HTR-8/SVneo (cell line): ENCODE measurements around the gene MEAF6.

ENCODE experiments used
- DNase-seq: peaks from one replicate; pipeline ENCODE4 v3.0.0; 2011; ENCODE audit warnings: low spot score, mixed read lengths; ENCODE audit not compliant: insufficient read length
- FAIRE-seq: peaks from 2 replicates; lab custom pipeline; 2011; peaks lifted over from hg19 to GRCh38; lab: Jason Lieb, UNC

The MEAF6 gene

DNA sequence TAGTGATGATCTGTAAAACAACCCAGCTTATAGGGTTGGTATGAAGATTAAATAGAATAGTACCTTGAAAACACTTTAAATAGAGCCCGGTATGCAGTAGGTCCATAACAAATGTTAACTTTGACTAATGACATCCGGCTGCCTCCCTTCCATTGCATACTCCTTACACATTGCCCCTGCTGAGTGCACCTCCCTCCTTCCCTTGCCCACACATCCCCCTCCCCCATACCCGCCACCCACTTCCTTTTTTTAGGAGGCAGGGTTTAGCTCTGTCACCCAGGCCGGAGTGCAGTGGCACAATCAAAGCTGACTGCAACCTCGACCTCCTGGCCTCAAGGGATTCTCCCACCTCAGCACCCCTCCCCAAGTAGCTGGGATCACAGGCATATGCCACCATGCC is 64.6 kb downstream of the MEAF6 start:
- FAIRE-seq (no peak), DNase-seq (no peak)

DNA sequence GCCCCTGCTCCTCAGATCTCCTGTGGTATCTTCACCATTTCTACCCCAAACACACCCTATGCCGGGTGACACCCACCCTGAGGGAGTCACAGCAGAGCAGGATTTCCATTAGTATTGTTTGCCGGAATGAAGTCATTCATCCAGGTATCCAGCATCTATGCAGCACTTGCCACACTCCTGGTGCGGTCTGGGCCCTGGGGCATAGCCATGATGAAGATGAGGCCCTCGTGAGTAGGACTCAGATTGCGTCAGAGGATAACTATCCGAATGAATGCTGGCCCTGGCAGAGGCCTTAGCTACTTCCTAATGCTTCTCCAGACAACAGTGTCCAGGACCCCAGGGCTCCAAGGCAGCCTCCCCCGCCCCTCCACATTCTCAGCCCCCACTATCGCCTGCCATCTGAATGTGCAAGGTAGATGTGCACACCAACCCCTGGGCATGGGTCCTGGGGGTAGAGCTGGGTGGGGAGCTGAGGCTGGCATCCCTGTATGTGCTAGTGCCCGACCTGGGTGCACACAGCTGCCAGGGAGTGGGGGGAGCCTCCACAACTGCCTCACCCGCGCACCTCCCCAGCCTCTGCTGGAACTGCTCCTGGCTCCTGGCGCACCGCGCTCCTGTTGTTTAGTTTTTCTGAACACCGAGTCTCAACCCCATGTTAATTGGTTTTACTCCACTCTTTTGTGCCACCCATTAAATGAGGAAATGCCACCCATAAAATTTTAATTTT is 65.7 kb downstream of the MEAF6 start:
- no peak for FAIRE-seq
- DNase-seq, result no peak

DNA sequence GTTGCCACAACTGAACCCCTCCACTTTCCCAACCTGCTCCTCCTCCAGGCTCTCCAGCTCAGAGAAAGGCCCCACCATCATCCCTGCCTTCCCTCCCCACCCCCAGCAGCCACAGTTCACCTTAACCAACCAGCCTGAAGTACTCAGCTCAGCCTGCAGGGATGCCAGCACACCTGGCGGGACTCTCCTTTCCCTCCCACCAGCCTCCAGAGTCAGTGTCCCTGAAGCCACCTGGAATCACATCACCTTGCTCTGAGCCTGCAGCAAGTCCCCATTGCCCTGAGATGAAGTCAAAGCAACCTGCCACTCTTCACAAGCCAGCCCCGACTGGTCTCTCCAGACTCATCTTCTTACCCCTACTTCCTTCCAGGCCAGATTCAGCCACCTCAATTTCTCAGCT is 66.4 kb downstream of the MEAF6 start:
- FAIRE-seq, result no peak
- DNase-seq, result no peak

DNA sequence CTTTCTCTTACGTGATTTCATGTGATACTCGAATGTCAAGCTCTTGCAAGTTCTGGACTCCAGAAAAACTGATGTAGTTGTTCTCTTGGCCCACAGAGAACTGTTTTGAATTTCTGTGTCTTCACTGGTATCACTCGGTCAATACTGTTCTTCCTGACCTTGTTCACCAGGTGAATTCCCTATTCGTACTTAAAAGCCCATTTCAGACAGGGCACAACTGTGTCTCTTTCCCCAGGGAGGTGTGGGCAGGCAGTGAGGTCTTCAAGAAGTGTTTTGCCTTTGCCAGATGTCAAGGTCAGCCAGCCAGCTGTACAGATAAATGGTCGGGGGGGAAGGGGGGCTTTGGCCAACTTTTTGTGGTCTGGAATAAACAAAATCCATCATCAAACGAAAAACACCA is 67.7 kb downstream of the MEAF6 start:
- FAIRE-seq, result no peak
- no peak for DNase-seq

DNA sequence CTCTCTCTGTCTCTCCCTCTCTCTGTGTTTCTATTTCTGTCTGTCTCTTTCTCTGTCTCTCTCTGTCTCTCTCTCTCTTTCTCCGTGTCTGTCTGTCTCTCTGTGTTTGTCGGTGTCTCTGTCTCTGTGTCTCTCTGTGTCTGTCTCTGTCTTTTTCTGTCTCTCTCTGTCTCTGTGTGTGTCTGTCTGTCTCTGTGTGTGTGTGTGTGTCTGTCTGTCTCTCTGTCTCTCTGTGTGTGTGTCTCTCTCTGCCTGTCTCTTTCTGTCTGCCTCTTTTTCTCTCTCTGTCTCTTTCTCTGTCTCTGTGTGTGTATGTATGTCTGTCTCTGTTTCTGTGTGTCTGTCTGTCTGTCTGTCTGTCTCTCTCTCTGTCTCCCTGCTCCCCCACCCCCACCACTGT is 71.9 kb downstream of the MEAF6 start:
- DNase-seq (no peak), FAIRE-seq (no peak)
